ENCODE measurements around the gene ATP2B2. TPM values are rescaled to one million over a fixed set of nuclear protein-coding genes. Genes with fewer than 3 reads are reported as not detected.

ATP2B2 gene
- total RNA-seq, 1 donor from 2014 or later: 0.13 TPM

- H3K4me3 Mint-ChIP-seq (ENCODE audit: unreplicated experiment): no peak overlapping the region
- TF ChIP-seq, protein P1, sequence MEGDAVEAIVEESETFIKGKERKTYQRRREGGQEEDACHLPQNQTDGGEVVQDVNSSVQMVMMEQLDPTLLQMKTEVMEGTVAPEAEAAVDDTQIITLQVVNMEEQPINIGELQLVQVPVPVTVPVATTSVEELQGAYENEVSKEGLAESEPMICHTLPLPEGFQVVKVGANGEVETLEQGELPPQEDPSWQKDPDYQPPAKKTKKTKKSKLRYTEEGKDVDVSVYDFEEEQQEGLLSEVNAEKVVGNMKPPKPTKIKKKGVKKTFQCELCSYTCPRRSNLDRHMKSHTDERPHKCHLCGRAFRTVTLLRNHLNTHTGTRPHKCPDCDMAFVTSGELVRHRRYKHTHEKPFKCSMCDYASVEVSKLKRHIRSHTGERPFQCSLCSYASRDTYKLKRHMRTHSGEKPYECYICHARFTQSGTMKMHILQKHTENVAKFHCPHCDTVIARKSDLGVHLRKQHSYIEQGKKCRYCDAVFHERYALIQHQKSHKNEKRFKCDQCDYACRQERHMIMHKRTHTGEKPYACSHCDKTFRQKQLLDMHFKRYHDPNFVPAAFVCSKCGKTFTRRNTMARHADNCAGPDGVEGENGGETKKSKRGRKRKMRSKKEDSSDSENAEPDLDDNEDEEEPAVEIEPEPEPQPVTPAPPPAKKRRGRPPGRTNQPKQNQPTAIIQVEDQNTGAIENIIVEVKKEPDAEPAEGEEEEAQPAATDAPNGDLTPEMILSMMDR (IDR thresholded peaks at IDR 0.05): no peak
- DNase-seq (ENCODE audit: extremely low spot score, unreplicated experiment): no peak
- H3K36me3 Mint-ChIP-seq (ENCODE audit: unreplicated experiment): no peaks in the 10 kb centered on the region
- no peaks in the 10 kb centered on the region for H3K4me1 Mint-ChIP-seq (ENCODE audit: unreplicated experiment)
- H3K27me3 Mint-ChIP-seq (ENCODE audit: unreplicated experiment): peaks cover 26% of the 10 kb centered on the region
- no peaks in the 10 kb centered on the region for H3K9me3 Mint-ChIP-seq (ENCODE audit: unreplicated experiment)
- no peak overlapping the region for H3K27ac Mint-ChIP-seq (ENCODE audit: unreplicated experiment)
Measured at GRCh38 chr3:10459954-10460754, 45.2 kb downstream of the ATP2B2 start.

GRCh38 chr3:10457560-10457959 is 47.8 kb downstream of the ATP2B2 start:
- TF ChIP-seq, protein P1 (IDR thresholded peaks at IDR 0.05): no peak
- H3K27me3 Mint-ChIP-seq (ENCODE audit: unreplicated experiment): peaks cover 34% of the 10 kb centered on the region
- no peak overlapping the region for H3K27ac Mint-ChIP-seq (ENCODE audit: unreplicated experiment)
- H3K4me3 Mint-ChIP-seq (ENCODE audit: unreplicated experiment): no peak overlapping the region
- H3K9me3 Mint-ChIP-seq (ENCODE audit: unreplicated experiment): no peaks in the 10 kb centered on the region
- no peak for DNase-seq (ENCODE audit: extremely low spot score, unreplicated experiment)
- H3K4me1 Mint-ChIP-seq (ENCODE audit: unreplicated experiment): no peaks in the 10 kb centered on the region
- H3K36me3 Mint-ChIP-seq (ENCODE audit: unreplicated experiment): no peaks in the 10 kb centered on the region

- TF ChIP-seq, protein P1 (IDR thresholded peaks at IDR 0.05): no peak
- Mint-ChIP-seq H3K27ac (ENCODE audit: unreplicated experiment) (no peak overlapping the region), H3K4me1 (ENCODE audit: unreplicated experiment) (no peaks in the 10 kb centered on the region), H3K4me3 (ENCODE audit: unreplicated experiment) (no peak overlapping the region), H3K36me3 (ENCODE audit: unreplicated experiment) (no peaks in the 10 kb centered on the region), H3K9me3 (ENCODE audit: unreplicated experiment) (no peaks in the 10 kb centered on the region), H3K27me3 (ENCODE audit: unreplicated experiment) (peaks cover 33% of the 10 kb centered on the region)
- DNase-seq (ENCODE audit: extremely low spot score, unreplicated experiment): no peak
Measured at GRCh38 chr3:10456981-10457380, 48.4 kb downstream of the ATP2B2 start.

DNA sequence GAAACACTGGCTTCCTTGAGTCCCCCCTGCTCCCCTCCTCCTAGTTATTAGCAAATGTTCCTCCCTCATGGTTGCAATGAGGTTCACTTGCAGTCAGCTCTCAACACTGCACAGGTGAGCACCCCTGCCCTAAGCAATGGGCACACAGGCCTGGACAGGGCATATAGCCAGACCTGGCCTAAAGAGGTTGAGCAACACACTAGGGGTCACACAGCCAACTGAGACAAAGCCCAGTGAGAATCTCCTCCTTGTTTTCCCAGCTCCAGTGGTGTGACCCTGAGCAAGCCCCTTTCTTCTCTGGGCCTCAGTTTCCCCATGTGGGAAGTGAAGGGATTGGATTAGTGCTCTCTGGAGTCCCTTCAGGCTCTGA is 49.9 kb downstream of the ATP2B2 start:
- Mint-ChIP-seq H3K27ac (ENCODE audit: unreplicated experiment) (no peak overlapping the region), H3K27me3 (ENCODE audit: unreplicated experiment) (peaks cover 35% of the 10 kb centered on the region), H3K36me3 (ENCODE audit: unreplicated experiment) (no peaks in the 10 kb centered on the region), H3K4me3 (ENCODE audit: unreplicated experiment) (no peak overlapping the region), H3K9me3 (ENCODE audit: unreplicated experiment) (no peaks in the 10 kb centered on the region), H3K4me1 (ENCODE audit: unreplicated experiment) (no peaks in the 10 kb centered on the region)
- TF ChIP-seq, protein P1 (IDR thresholded peaks at IDR 0.05): no peak
- no peak for DNase-seq (ENCODE audit: extremely low spot score, unreplicated experiment)

GRCh38 chr3:10454907-10455544 is 50.4 kb downstream of the ATP2B2 start:
- TF ChIP-seq, protein P1 (IDR thresholded peaks at IDR 0.05): no peak
- no peak for DNase-seq (ENCODE audit: extremely low spot score, unreplicated experiment)
- no peaks in the 10 kb centered on the region for H3K9me3 Mint-ChIP-seq (ENCODE audit: unreplicated experiment)
- no peaks in the 10 kb centered on the region for H3K36me3 Mint-ChIP-seq (ENCODE audit: unreplicated experiment)
- H3K27me3 Mint-ChIP-seq (ENCODE audit: unreplicated experiment): peaks cover 35% of the 10 kb centered on the region
- no peaks in the 10 kb centered on the region for H3K4me1 Mint-ChIP-seq (ENCODE audit: unreplicated experiment)
- H3K27ac Mint-ChIP-seq (ENCODE audit: unreplicated experiment): no peak overlapping the region
- H3K4me3 Mint-ChIP-seq (ENCODE audit: unreplicated experiment): no peak overlapping the region
